NB4 (cell line): Measurements from ENCODE around the gene TWF1.

Experiments used
- DNase-seq: peaks from one replicate; pipeline ENCODE4 v3.0.0; 2010; ENCODE audit warnings: low read depth
- H3K4me3 ChIP-seq: one replicate; pipeline ENCODE4 v1.5.1; 2011; ENCODE audit warnings: mild to moderate bottlenecking, low read depth, low read length, moderate library complexity
- CTCF ChIP-seq: IDR thresholded peaks from one replicate; pipeline ENCODE4 v1.5.1; 2012; ENCODE audit warnings: low read depth, low read length
- MAX ChIP-seq: IDR thresholded peaks from 2 replicates; pipeline ENCODE4 v1.6.1; 2011; ENCODE audit warnings: low read depth, low read length
- MYC ChIP-seq: IDR thresholded peaks from 2 replicates; pipeline ENCODE4 v1.6.1; 2011; ENCODE audit warnings: low read depth, low read length
- POLR2A ChIP-seq: IDR thresholded peaks from 2 replicates; pipeline ENCODE4 v1.6.1; 2011; ENCODE audit warnings: mild to moderate bottlenecking; ENCODE audit not compliant: insufficient read length; ENCODE audit errors: extremely low read depth

Gene TWF1

DNA sequence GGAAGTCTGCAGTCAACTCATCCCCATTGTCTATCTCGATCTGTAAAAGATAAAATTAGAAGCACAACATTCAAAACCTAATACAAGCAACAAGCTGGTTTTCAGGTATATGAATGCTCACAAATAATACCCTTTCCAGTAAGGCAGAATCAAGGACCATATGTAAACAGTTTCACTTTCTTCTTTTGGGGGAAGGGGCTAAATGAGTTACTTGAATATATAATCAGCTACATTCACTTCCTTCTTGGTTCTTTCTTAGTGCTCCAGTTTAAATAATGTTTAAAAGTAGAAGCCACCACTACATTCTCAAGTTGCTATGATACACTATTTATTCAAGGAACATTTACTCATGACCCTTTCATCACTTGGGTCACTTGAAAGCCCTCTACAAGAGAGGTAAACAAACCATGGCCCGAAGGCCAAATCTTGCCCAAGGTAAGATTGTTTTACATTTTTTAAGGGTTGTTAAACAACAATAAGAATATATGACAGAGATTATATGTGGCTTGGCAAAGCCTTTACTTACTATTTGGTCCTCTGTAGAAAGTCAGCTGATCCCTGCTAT lies 10.3 kb downstream of the TWF1 start:
- no peak for DNase-seq
- H3K4me3 ChIP-seq: no peak overlapping the region
- TF ChIP-seq MAX (no peak), CTCF (no peak), POLR2A (no peak), MYC (no peak)

- DNase-seq: no peak
- no peak for TF ChIP-seq CTCF
- no peak for TF ChIP-seq POLR2A
- TF ChIP-seq MYC: no peak
- no peak for TF ChIP-seq MAX
- no peak overlapping the region for H3K4me3 ChIP-seq
Observed at GRCh38 chr12:43789941-43790340, 16.2 kb downstream of the TWF1 start.

- no peak overlapping the region for H3K4me3 ChIP-seq
- no peak for TF ChIP-seq CTCF
- DNase-seq: no peak
Observed at GRCh38 chr12:43786899-43787693, 19.0 kb downstream of the TWF1 start.

DNA sequence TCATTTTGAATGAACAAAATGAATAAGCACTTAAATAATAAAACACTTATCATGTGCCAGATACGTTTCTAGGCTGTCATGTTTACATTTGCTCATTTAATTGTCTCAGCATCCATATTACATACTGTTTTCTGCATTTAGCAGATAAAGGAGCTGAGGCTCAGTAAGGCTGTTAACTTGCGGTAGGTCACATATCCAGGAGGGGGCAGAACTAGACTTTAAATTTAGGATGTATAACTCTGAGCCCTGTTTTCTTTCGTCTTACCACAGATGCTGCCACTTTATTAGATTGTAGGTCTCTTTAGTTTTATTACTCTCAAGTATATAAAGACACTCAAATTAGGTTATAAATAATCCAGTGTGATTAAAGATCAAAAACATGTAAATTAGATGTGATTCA lies 29.6 kb downstream of the TWF1 start:
- TF ChIP-seq MYC (no peak), POLR2A (no peak), CTCF (peak; percentile 54)
- H3K4me3 ChIP-seq: no peak overlapping the region
- peak; percentile 46 for DNase-seq

DNA sequence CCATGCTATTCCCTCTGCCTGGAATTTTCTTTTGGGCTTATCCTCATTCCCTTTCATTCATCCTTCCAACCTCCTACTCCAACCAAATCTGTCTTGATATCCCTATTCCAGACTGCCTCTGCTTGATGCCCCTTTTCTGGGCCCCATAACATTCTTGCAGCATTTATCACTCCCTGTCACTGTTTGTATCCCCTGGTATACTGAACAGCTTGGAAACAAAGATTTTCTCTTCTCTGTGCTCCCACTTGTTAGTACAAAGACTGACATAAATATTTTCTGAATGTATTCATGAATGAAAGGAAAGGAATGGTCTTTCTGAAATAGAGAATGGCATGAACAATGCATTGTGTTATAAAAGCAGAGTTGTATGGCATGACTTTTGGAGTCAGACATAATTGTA lies 39.8 kb downstream of the TWF1 start:
- no peak for DNase-seq
- TF ChIP-seq MYC: no peak
- no peak for TF ChIP-seq CTCF
- no peak for TF ChIP-seq POLR2A
- no peak for TF ChIP-seq MAX
- H3K4me3 ChIP-seq: no peak overlapping the region

DNA sequence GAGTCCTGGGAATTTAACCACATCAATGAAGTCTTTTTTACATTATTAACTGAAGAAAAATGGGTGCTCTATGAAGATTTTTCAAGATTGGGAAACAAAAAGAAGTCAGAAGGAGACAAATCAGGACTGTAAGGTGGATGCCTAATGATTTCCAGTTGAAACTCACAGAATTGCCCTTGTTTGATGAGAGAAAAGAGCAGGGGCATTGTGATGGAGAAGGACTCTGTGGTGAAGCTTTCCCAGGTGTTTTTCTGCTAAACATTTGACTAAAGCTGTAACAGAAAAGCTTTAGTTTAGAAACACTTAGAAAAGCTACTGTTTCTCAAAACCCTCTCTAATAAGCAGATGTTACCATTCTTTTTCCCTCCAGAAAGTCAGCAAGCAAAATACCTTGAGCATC lies 41.6 kb downstream of the TWF1 start:
- DNase-seq: no peak
- H3K4me3 ChIP-seq: no peak overlapping the region
- TF ChIP-seq MAX (no peak), POLR2A (no peak), MYC (no peak), CTCF (no peak)
